Lower leg skin (tissue), 4 donors: Measurements from ENCODE around the gene TGFBR2. TPM values are rescaled to one million over a fixed set of nuclear protein-coding genes. Genes with fewer than 3 reads are reported as not detected.

ENCODE experiments used
- DNase-seq, 2 donors: peaks; one replicate each; pipeline ENCODE4 v3.0.0-alpha.2; 2019; ENCODE audit warnings: low spot score in 2 of 2
- H3K4me3 ChIP-seq: fragments of 200-600 bp; sonication (generic); 2 replicates; pipeline ENCODE4 v1.5.1; 2017; ENCODE audit warnings: mild to moderate bottlenecking, low read depth; ENCODE audit not compliant: poor library complexity, severe bottlenecking
- CTCF ChIP-seq, 3 donors: fragments of 450-650 bp; IDR thresholded peaks; one replicate each; pipeline ENCODE4 v1.5.1; 2016; ENCODE audit warnings: antibody characterized with exemption in 3 of 3, mild to moderate bottlenecking in 3 of 3, moderate library complexity in 2 of 3
- POLR2A ChIP-seq, 2 donors: fragments of 450-650 bp; IDR thresholded peaks; one replicate each; pipeline ENCODE4 v1.6.1; 2016 to 2017; ENCODE audit warnings: antibody characterized with exemption in 2 of 2, mild to moderate bottlenecking in 1 of 2, moderate library complexity in 1 of 2
- WGBS, 2 donors: methylation state at CpG; one replicate each; pipeline ENCODE4 v1.1.5; 2018; 5-methylcytosine and 5-hydroxymethylcytosine counted together
- intact Hi-C: fragments of 100-400 bp; cut with DNase I; formaldehyde crosslinking; loops from one replicate; pipeline ENCODE4 v1.15.0; 2023; ENCODE audit warnings: low total_unique reads
- total RNA-seq, 4 donors: library from RNA; depleted of rRNA; stranded (reverse); fragments of >200 nt; gene quantifications; one replicate each; pipeline ENCODE4 v1.1.0, GENCODE V29; 2016

The TGFBR2 gene
- total RNA-seq, 4 donors from 2014 or later: 57.8 to 109 (median 71.4) TPM

GRCh38 chr3:30646961-30647752, 40.8 kb downstream of the TGFBR2 start:
- no peak for DNase-seq
- no peak overlapping the region for H3K4me3 ChIP-seq
- intact Hi-C loops: no loop called here
- TF ChIP-seq POLR2A (IDR thresholded peaks at IDR 0.05): no peak
- TF ChIP-seq CTCF (IDR thresholded peaks at IDR 0.05): no peak
- WGBS, 2 donors: 84 to 90% methylated on average over 5 of the region's 5 CpGs

- WGBS, 2 donors: 85 to 97% methylated on average over 5 of the region's 5 CpGs
- TF ChIP-seq POLR2A (IDR thresholded peaks at IDR 0.05) (no peak), CTCF (IDR thresholded peaks at IDR 0.05) (no peak)
- DNase-seq: no peak
- H3K4me3 ChIP-seq: no peak overlapping the region
- intact Hi-C loops: no loop called here
Observed at GRCh38 chr3:30648670-30649357, 42.4 kb downstream of the TGFBR2 start.

GRCh38 chr3:30649572-30650318, 43.3 kb downstream of the TGFBR2 start:
- 70 to 73% methylated on average over 9 of the region's 9 CpGs for WGBS, 2 donors
- DNase-seq: no peak
- TF ChIP-seq CTCF (IDR thresholded peaks at IDR 0.05) (no peak), POLR2A (IDR thresholded peaks at IDR 0.05) (no peak)
- no peak overlapping the region for H3K4me3 ChIP-seq
- intact Hi-C loops: no loop called here

- no peak for TF ChIP-seq CTCF (IDR thresholded peaks at IDR 0.05)
- no peak for TF ChIP-seq POLR2A (IDR thresholded peaks at IDR 0.05)
- DNase-seq: no peak
- intact Hi-C loops: no loop called here
- WGBS, 2 donors: 92 to 97% methylated on average over 2 of the region's 2 CpGs
- H3K4me3 ChIP-seq: no peak overlapping the region
Observed at GRCh38 chr3:30650348-30650995, 44.1 kb downstream of the TGFBR2 start.

- intact Hi-C loops: no loop called here
- 72 to 100% methylated on average over 1 of the region's 1 CpG for WGBS, 2 donors
- H3K4me3 ChIP-seq: no peak overlapping the region
- TF ChIP-seq POLR2A (IDR thresholded peaks at IDR 0.05) (no peak), CTCF (IDR thresholded peaks at IDR 0.05) (no peak)
- DNase-seq: no peak
Observed at GRCh38 chr3:30654269-30654668, 47.9 kb downstream of the TGFBR2 start.
